PC-9 (cell line): Measurements from ENCODE around the gene TTLL7.

Source experiments
- CTCF ChIP-seq: fragments of 200-600 bp; sonication (generic); conservative IDR thresholded peaks from 2 replicates; pipeline ENCODE4 v1.6.1; 2017; ENCODE audit warnings: mixed run types, antibody characterized with exemption, mild to moderate bottlenecking, moderate library complexity
- EZH2 ChIP-seq: fragments of 200-600 bp; sonication (generic); IDR thresholded peaks from 2 replicates; pipeline ENCODE4 v1.8.0; 2017; ENCODE audit warnings: antibody characterized with exemption, low read depth

- TF ChIP-seq CTCF (no peak), EZH2 (no peak)
Measured at GRCh38 chr1:83961571-83962295, 37.2 kb downstream of the TTLL7 start.
